Testis (tissue), 2 donors: ENCODE measurements around the gene POTEG.
"Not testable (repeated sequence)": the region's sequence is repeated elsewhere in the genome, so short reads cannot be mapped to it uniquely, and the experiment has no call there.

Experiments
- POLR2A ChIP-seq: fragments of 450-650 bp; IDR thresholded peaks from one replicate; pipeline ENCODE4 v1.6.1; 2017; ENCODE audit warnings: antibody characterized with exemption, mild to moderate bottlenecking, moderate library complexity
- TF ChIP-seq, protein P1 (sequence below), 3 experiments: fragments of 450-650 bp in 2 of 3; fragments of 200-600 bp in 1 of 3; sonication (generic) in 1 of 3; IDR thresholded peaks; one replicate each; pipeline ENCODE4 v1.5.1; 2016 to 2019; ENCODE audit warnings: antibody characterized with exemption in 3 of 3, mild to moderate bottlenecking in 2 of 3, moderate library complexity in 1 of 3

DNA sequence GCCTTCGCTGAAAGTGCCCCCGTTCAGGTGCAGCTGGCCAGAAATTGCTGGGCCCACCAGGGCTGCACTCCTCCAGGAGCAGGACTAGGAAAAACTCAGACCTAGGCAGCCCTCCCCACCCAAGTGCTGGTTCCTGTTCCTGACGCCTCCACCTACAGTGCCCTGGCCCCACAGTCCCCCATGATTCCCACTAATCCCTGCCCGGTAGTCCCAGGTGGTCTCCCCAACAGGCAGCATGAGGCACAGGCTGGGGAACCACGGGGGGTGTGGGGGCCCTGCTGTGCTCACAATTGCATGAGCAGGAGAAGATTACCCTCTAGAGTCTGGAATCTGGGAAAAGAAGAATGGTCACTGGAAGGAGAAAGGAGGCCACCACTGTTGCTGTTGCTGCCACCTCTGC, 46.4 kb upstream of the POTEG start:
- TF ChIP-seq, protein P1, sequence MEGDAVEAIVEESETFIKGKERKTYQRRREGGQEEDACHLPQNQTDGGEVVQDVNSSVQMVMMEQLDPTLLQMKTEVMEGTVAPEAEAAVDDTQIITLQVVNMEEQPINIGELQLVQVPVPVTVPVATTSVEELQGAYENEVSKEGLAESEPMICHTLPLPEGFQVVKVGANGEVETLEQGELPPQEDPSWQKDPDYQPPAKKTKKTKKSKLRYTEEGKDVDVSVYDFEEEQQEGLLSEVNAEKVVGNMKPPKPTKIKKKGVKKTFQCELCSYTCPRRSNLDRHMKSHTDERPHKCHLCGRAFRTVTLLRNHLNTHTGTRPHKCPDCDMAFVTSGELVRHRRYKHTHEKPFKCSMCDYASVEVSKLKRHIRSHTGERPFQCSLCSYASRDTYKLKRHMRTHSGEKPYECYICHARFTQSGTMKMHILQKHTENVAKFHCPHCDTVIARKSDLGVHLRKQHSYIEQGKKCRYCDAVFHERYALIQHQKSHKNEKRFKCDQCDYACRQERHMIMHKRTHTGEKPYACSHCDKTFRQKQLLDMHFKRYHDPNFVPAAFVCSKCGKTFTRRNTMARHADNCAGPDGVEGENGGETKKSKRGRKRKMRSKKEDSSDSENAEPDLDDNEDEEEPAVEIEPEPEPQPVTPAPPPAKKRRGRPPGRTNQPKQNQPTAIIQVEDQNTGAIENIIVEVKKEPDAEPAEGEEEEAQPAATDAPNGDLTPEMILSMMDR (IDR thresholded peaks at IDR 0.05) = not testable (repeated sequence)
- not testable (repeated sequence) for TF ChIP-seq POLR2A
